K562 (cell line): ENCODE data around the gene IGLON5. TPM values are rescaled to one million over a fixed set of nuclear protein-coding genes. Genes with fewer than 3 reads are reported as not detected.

Experiments
- ATAC-seq: fragments of 200-7000 bp; cut with Tn5 transposase; 3 replicates; pipeline ENCODE4 v1.9.1; 2020; ENCODE audit warnings: moderate library complexity
- BruUV-seq: library from RNA; stranded (reverse); fragments of 400-500 nt; replicated peaks from 2 replicates; lab custom pipeline; 2021; lab: Mats Ljungman, UMichigan
- CTCF ChIA-PET: fragments of 300-600 bp; formaldehyde crosslinking; extraction: SDS; loops from one replicate; lab custom pipeline; 2021; ENCODE audit warnings: low intra/inter-chr PET ratio; lab: Yijun Ruan, JAX
- POLR2A ChIA-PET: fragments of 300-600, 350-650 bp; sonication (Branson Sonifier 250); formaldehyde crosslinking; extraction: SDS; loops from one replicate; lab custom pipeline; 2021; ENCODE audit warnings: antibody characterized with exemption, inconsistent platforms; lab: Yijun Ruan, JAX
- DNase-seq, 4 experiments: peaks; one replicate each; pipeline versions ENCODE4 v3.0.0 to v3.0.0-alpha.2; 2011 to 2018; ENCODE audit warnings: low spot score in 3 of 4, mixed read lengths in 3 of 4; ENCODE audit errors: extremely low read depth in 1 of 4
- FAIRE-seq: peaks from 2 replicates; lab custom pipeline; 2011; peaks lifted over from hg19 to GRCh38; lab: Jason Lieb, UNC
- H2AFZ ChIP-seq: 2 replicates; pipeline ENCODE4 v1.6.0; 2011; ENCODE audit warnings: low read depth, low read length, control low read depth, inconsistent platforms
- H3K27ac ChIP-seq: fragments of 200-600 bp; 3 replicates; pipeline ENCODE4 v1.8.0; 2011; ENCODE audit warnings: low read depth, mild to moderate bottlenecking, control low read depth, inconsistent platforms, low read length, moderate library complexity, mixed read lengths; ENCODE audit errors: extremely low read depth
- H3K27me3 ChIP-seq, 2 experiments: fragments of 300-600 bp in 1 of 2; 2 replicates in 1 of 2; 3 replicates in 1 of 2; pipeline versions ENCODE4 v1.6.0 to v1.8.0; 2011; ENCODE audit warnings: inconsistent platforms in 2 of 2, low read length in 2 of 2, mild to moderate bottlenecking in 1 of 2, mixed read lengths in 1 of 2, moderate library complexity in 1 of 2; ENCODE audit not compliant: control insufficient read depth in 2 of 2, insufficient read depth in 2 of 2
- H3K36me3 ChIP-seq: fragments of 300-600 bp; 3 replicates; pipeline ENCODE4 v1.8.0; 2011; ENCODE audit warnings: mild to moderate bottlenecking, low read length, inconsistent platforms; ENCODE audit not compliant: control insufficient read depth, insufficient read depth
- H3K4me1 ChIP-seq, 2 experiments: fragments of 200-600 bp in 1 of 2; replicated peaks in 1 of 2; 2 replicates in 1 of 2; 3 replicates in 1 of 2; pipeline versions ENCODE4 v1.5.1 to v1.8.0; 2011; ENCODE audit warnings: inconsistent platforms in 2 of 2, low read length in 2 of 2, mild to moderate bottlenecking in 1 of 2, mixed read lengths in 1 of 2, moderate library complexity in 1 of 2; ENCODE audit not compliant: control insufficient read depth in 2 of 2, insufficient read depth in 2 of 2
- H3K4me2 ChIP-seq: 2 replicates; pipeline ENCODE4 v1.6.1; 2011; ENCODE audit warnings: low read length, control low read depth, inconsistent platforms, mixed read lengths; ENCODE audit not compliant: insufficient read depth
- H3K4me3 ChIP-seq: fragments of 200-600 bp; sonication (generic), shearing (Covaris generic); 2 replicates; pipeline ENCODE4 v1.5.1; 2016; ENCODE audit warnings: control low read depth, inconsistent platforms
- H3K79me2 ChIP-seq: fragments of 200-600 bp; 3 replicates; pipeline ENCODE4 v1.8.0; 2011; ENCODE audit warnings: low read length, inconsistent platforms; ENCODE audit not compliant: control insufficient read depth, insufficient read depth
- H3K9ac ChIP-seq, 2 experiments: 2 replicates each; pipeline versions ENCODE4 v1.6.0 to v1.6.1; 2011; ENCODE audit warnings: low read depth in 2 of 2, low read length in 2 of 2, control low read depth in 1 of 2, inconsistent platforms in 1 of 2, mild to moderate bottlenecking in 1 of 2, mixed read lengths in 1 of 2; ENCODE audit not compliant: insufficient read depth in 1 of 2
- H3K9me1 ChIP-seq: one replicate; pipeline ENCODE4 v1.6.0; 2011; ENCODE audit warnings: inconsistent platforms, mild to moderate bottlenecking, low read length, moderate library complexity; ENCODE audit not compliant: control insufficient read depth, insufficient read depth
- H3K9me3 ChIP-seq: replicated peaks from 2 replicates; pipeline ENCODE4 v1.5.1; 2011; ENCODE audit warnings: low read depth, low read length, inconsistent platforms; ENCODE audit not compliant: control insufficient read depth, insufficient read depth
- H4K20me1 ChIP-seq: replicated peaks from 2 replicates; pipeline ENCODE4 v1.6.1; 2011; ENCODE audit warnings: low read length, inconsistent platforms, mixed read lengths; ENCODE audit not compliant: control insufficient read depth, insufficient read depth
- EGR1 ChIP-seq: fragments of 450-650 bp; conservative IDR thresholded peaks from 2 replicates; pipeline ENCODE4 v1.6.1; 2017; ENCODE audit warnings: mild to moderate bottlenecking
- NFIC ChIP-seq: fragments of 450-650 bp; IDR thresholded peaks from 2 replicates; pipeline ENCODE4 v1.6.1; 2017; ENCODE audit warnings: mild to moderate bottlenecking, inconsistent platforms
- ZNF592 ChIP-seq: fragments of 450-650 bp; IDR thresholded peaks from 2 replicates; pipeline ENCODE4 v1.6.1; 2017; ENCODE audit warnings: antibody characterized with exemption, mild to moderate bottlenecking
- WGBS: fragments of 100-300 bp; shearing (Covaris generic); methylation state at CpG from one replicate; pipeline ENCODE4 v1.1.6; 2016; ENCODE audit warnings: low coverage, mixed read lengths; ENCODE audit not compliant: insufficient coverage; ENCODE audit errors: missing lambda C conversion rate; 5-methylcytosine and 5-hydroxymethylcytosine counted together
- in situ Hi-C: fragments of 300-500 bp; cut with MboI; formaldehyde crosslinking; loops from 4 replicates; pipeline ENCODE4 v1.15.0; 2018; ENCODE audit warnings: inconsistent platforms, mixed read lengths
- intact Hi-C: fragments of 100-400 bp; cut with micrococcal nuclease; formaldehyde crosslinking; loops from 2 replicates; pipeline ENCODE4 v1.14.2; 2022
- polyA plus RNA-seq, 8 experiments: library from polyadenylated mRNA; depleted of rRNA in 4 of 8; stranded (reverse) in 5 of 8; unstranded in 3 of 8; fragments of >200 nt; fragmentation: Nextera tagmentation in 2 of 8; fragmentation: Illumina TruSeq in 1 of 8; extraction: Ambion mirVana in 2 of 8; extraction: Trizol in 1 of 8; gene quantifications; 2 replicates each; pipeline versions ENCODE4 v1.2.1 to v1.2.3, GENCODE V29; 2011 to 2014; ENCODE audit warnings: inconsistent platforms in 1 of 8, missing spikeins in 1 of 8
- total RNA-seq, 7 experiments: library from RNA; depleted of rRNA in 6 of 7; stranded (reverse); fragments of >200 nt in 6 of 7; fragmentation: Illumina TruSeq in 2 of 7; extraction: Trizol in 2 of 7; gene quantifications; 2 replicates each; pipeline versions ENCODE4 v1.2.1 to v1.2.3, GENCODE V29; 2011 to 2021; ENCODE audit warnings: low replicate concordance in 1 of 7

Gene IGLON5
- total and polyA plus RNA-seq, 9 of the 15 experiments (the other 6 are each of a cell fraction or from before 2014, with no cell fraction given): 0.03 to 0.22 (median 0.14) TPM; not detected in 2

- H3K27ac ChIP-seq: no peak overlapping the region
- no peak overlapping the region; a peak in 1 of 4 replicates for H3K9ac ChIP-seq
- intact Hi-C loops (no loop called here), in situ Hi-C loops (no loop called here)
- 0% methylated on average over 8 of the region's 14 CpGs for WGBS
- peak in 1 of 4 experiments; percentile 42 for DNase-seq
- CTCF ChIA-PET: no interaction called here
- H3K79me2 ChIP-seq: no peaks in the 10 kb centered on the region
- no peak for TF ChIP-seq ZNF592
- TF ChIP-seq NFIC: peak; percentile 83
- TF ChIP-seq EGR1: peak; percentile 74
- TF ChIP-seq, all 486 proteins: peak for 2
- H4K20me1 ChIP-seq: peaks cover 6% of the 10 kb centered on the region; the same call in 1 of the 2 replicates
- H3K36me3 ChIP-seq: no peaks in the 10 kb centered on the region
- POLR2A ChIA-PET: no interaction called here
- H3K4me1 ChIP-seq: peaks cover 0 to 19% of the 10 kb centered on the region in 2 experiments; a peak in 3 of 5 replicates
- no TSS peak for BruUV-seq
- FAIRE-seq: no peak
- H3K4me3 ChIP-seq: no peak overlapping the region
- H3K4me2 ChIP-seq: no peak overlapping the region
- H3K9me3 ChIP-seq: no peaks in the 10 kb centered on the region; the same call in 1 of the 2 replicates
- H3K27me3 ChIP-seq: peaks cover 23 to 74% of the 10 kb centered on the region in 2 experiments; a peak in 4 of 5 replicates
- no peak for ATAC-seq
- H3K9me1 ChIP-seq: no peaks in the 10 kb centered on the region
- H2AFZ ChIP-seq: no peak overlapping the region
Measured at GRCh38 chr19:51320280-51320657, 8.8 kb downstream of the IGLON5 start.
